ENCODE results near the gene NUP62CL. TPM values are rescaled to one million over a fixed set of nuclear protein-coding genes. Genes with fewer than 3 reads are reported as not detected.

The NUP62CL gene
- total and polyA plus RNA-seq, 10 of the 15 experiments (the other 5 are each of a cell fraction or from before 2014, with no cell fraction given): 2.5 to 6.0 (median 4.2) TPM

DNA sequence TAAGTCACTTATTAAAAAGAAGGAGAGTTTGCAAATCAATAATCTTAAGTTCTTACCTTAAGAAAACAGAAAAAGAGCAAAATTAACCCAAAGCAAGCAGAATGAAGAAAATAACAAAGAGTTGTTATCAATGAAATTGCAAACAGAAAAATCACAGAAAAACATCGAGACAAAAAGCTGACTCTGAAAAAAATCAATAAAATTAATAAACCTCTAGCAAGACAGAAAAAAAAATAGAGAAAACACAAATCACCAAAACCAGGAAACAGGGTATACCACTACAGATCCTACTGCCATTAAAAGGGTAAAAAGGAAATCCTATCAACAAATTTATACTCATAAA lies 70.3 kb downstream of the NUP62CL start:
- ChIA-PET CTCF (no interaction called here), RAD21 (ENCODE audit: unreplicated experiment) (no interaction called here), POLR2A (no interaction called here), SMC1A (ENCODE audit: uncharacterized antibody, unreplicated experiment) (no interaction called here)
- Histone ChIP-seq H3K27ac (ENCODE audit: control insufficient read depth, insufficient read depth) (no peak overlapping the region), H3K4me3 (no peak overlapping the region), H3K4me1 (ENCODE audit: control insufficient read depth, insufficient read depth, low read length) (no peaks in the 10 kb centered on the region), H2AFZ (ENCODE audit: control insufficient read depth, low read depth, low read length) (no peak overlapping the region), H3K79me2 (ENCODE audit: control insufficient read depth, insufficient read depth, low read length) (no peaks in the 10 kb centered on the region), H3K27me3 (replicated peaks in 1 of 2; ENCODE audit: control insufficient read depth in 2 of 2, insufficient read depth in 2 of 2, low read length in 1 of 2) (no peaks in the 10 kb centered on the region), H3K9ac (ENCODE audit: control insufficient read depth, insufficient read depth, low read length) (no peak overlapping the region), H4K20me1 (ENCODE audit: control insufficient read depth, insufficient read depth) (no peaks in the 10 kb centered on the region), H3K9me3 (replicated peaks; ENCODE audit: control insufficient read depth, insufficient read depth, low read length) (no peaks in the 10 kb centered on the region), H3K4me2 (ENCODE audit: control insufficient read depth, insufficient read depth) (no peak overlapping the region), H3K36me3 (ENCODE audit: control insufficient read depth in 2 of 2, insufficient read depth in 2 of 2, low read length in 1 of 2) (no peaks in the 10 kb centered on the region)
- no peak for TF ChIP-seq IRF4 (IDR thresholded peaks at IDR 0.05; ENCODE audit: low read depth, low read length)
- TF ChIP-seq, protein P1, sequence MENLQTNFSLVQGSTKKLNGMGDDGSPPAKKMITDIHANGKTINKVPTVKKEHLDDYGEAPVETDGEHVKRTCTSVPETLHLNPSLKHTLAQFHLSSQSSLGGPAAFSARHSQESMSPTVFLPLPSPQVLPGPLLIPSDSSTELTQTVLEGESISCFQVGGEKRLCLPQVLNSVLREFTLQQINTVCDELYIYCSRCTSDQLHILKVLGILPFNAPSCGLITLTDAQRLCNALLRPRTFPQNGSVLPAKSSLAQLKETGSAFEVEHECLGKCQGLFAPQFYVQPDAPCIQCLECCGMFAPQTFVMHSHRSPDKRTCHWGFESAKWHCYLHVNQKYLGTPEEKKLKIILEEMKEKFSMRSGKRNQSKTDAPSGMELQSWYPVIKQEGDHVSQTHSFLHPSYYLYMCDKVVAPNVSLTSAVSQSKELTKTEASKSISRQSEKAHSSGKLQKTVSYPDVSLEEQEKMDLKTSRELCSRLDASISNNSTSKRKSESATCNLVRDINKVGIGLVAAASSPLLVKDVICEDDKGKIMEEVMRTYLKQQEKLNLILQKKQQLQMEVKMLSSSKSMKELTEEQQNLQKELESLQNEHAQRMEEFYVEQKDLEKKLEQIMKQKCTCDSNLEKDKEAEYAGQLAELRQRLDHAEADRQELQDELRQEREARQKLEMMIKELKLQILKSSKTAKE (IDR thresholded peaks at IDR 0.05; ENCODE audit: low read depth, poor library complexity, severe bottlenecking): no peak
- no peak for TF ChIP-seq ZZZ3 (IDR thresholded peaks at IDR 0.05; ENCODE audit: control insufficient read depth, insufficient read length, low read depth)
- TF ChIP-seq TCF7 (IDR thresholded peaks at IDR 0.05; ENCODE audit: borderline replicate concordance): no peak
- TF ChIP-seq, protein P2, sequence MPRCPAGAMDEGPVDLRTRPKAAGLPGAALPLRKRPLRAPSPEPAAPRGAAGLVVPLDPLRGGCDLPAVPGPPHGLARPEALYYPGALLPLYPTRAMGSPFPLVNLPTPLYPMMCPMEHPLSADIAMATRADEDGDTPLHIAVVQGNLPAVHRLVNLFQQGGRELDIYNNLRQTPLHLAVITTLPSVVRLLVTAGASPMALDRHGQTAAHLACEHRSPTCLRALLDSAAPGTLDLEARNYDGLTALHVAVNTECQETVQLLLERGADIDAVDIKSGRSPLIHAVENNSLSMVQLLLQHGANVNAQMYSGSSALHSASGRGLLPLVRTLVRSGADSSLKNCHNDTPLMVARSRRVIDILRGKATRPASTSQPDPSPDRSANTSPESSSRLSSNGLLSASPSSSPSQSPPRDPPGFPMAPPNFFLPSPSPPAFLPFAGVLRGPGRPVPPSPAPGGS (IDR thresholded peaks at IDR 0.05; ENCODE audit: borderline replicate concordance, insufficient read depth, low read depth, low read length, poor library complexity, severe bottlenecking): no peak
- no peak for TF ChIP-seq GABPA (IDR thresholded peaks at IDR 0.05; ENCODE audit: low read depth)
- TF ChIP-seq, protein P3, sequence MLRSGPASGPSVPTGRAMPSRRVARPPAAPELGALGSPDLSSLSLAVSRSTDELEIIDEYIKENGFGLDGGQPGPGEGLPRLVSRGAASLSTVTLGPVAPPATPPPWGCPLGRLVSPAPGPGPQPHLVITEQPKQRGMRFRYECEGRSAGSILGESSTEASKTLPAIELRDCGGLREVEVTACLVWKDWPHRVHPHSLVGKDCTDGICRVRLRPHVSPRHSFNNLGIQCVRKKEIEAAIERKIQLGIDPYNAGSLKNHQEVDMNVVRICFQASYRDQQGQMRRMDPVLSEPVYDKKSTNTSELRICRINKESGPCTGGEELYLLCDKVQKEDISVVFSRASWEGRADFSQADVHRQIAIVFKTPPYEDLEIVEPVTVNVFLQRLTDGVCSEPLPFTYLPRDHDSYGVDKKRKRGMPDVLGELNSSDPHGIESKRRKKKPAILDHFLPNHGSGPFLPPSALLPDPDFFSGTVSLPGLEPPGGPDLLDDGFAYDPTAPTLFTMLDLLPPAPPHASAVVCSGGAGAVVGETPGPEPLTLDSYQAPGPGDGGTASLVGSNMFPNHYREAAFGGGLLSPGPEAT (IDR thresholded peaks at IDR 0.05; ENCODE audit: low read depth): no peak
- TF ChIP-seq CHD4 (IDR thresholded peaks at IDR 0.05): no peak
- TF ChIP-seq, protein P4, sequence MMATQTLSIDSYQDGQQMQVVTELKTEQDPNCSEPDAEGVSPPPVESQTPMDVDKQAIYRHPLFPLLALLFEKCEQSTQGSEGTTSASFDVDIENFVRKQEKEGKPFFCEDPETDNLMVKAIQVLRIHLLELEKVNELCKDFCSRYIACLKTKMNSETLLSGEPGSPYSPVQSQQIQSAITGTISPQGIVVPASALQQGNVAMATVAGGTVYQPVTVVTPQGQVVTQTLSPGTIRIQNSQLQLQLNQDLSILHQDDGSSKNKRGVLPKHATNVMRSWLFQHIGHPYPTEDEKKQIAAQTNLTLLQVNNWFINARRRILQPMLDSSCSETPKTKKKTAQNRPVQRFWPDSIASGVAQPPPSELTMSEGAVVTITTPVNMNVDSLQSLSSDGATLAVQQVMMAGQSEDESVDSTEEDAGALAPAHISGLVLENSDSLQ (IDR thresholded peaks at IDR 0.05): no peak
- TF ChIP-seq, protein P5, sequence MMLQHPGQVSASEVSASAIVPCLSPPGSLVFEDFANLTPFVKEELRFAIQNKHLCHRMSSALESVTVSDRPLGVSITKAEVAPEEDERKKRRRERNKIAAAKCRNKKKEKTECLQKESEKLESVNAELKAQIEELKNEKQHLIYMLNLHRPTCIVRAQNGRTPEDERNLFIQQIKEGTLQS (IDR thresholded peaks at IDR 0.05; ENCODE audit: borderline replicate concordance, extremely low read depth, low read depth, low read length): no peak
- WGBS (ENCODE audit: insufficient coverage, insufficient replicate concordance, low lambda C conversion rate, missing lambda C conversion rate): 33% methylated on average over 1 of the region's 1 CpG
- in situ Hi-C loops (cut with MboI) (no loop called here), intact Hi-C loops (cut with micrococcal nuclease; ENCODE audit: unreplicated experiment) (no loop called here)
- FAIRE-seq: no peak
- no peak for ATAC-seq
- no peak for DNase-seq (ENCODE audit: low read depth, low spot score)
- no TSS peak for BruUV-seq (replicated peaks)
